GM12801 (cell line): ENCODE results near the gene GPR17.

Experiments used
- CTCF ChIP-seq: IDR thresholded peaks from one replicate; pipeline ENCODE4 v1.5.1; 2011; ENCODE audit warnings: control low read depth; ENCODE audit not compliant: insufficient read length; ENCODE audit errors: extremely low read depth

The GPR17 gene

GRCh38 chr2:127641133-127641532, 4.8 kb upstream of the GPR17 start:
- no peak for TF ChIP-seq CTCF

- no peak for TF ChIP-seq CTCF
These were observed 4.0 kb upstream of the GPR17 start for GRCh38 chr2:127641846-127642507.

GRCh38 chr2:127642706-127643438, 3.1 kb upstream of the GPR17 start:
- no peak for TF ChIP-seq CTCF

- TF ChIP-seq CTCF = no peak
These were observed 2.4 kb upstream of the GPR17 start for GRCh38 chr2:127643439-127644065.

GRCh38 chr2:127644066-127645025, 1.6 kb upstream of the GPR17 start:
- no peak for TF ChIP-seq CTCF

GRCh38 chr2:127645026-127645394, 943 bp upstream of the GPR17 start:
- no peak for TF ChIP-seq CTCF
